Embryonic facial prominence (tissue), 1 donor: ENCODE data around the gene THBS2.
"Not testable (repeated sequence)": the region's sequence is repeated elsewhere in the genome, so short reads cannot be mapped to it uniquely, and the experiment has no call there.

Experiments
- DNase-seq: peaks from one replicate; pipeline ENCODE4 v3.0.0-alpha.2; 2016; ENCODE audit errors: extremely low spot score

The THBS2 gene

GRCh38 chr6:169231790-169232506 is 21.7 kb downstream of the THBS2 start:
- no peak for DNase-seq

- no peak for DNase-seq
Observed at GRCh38 chr6:169230946-169231789, 22.5 kb downstream of the THBS2 start.

- no peak for DNase-seq
Observed at GRCh38 chr6:169230322-169230665, 23.4 kb downstream of the THBS2 start.

DNA sequence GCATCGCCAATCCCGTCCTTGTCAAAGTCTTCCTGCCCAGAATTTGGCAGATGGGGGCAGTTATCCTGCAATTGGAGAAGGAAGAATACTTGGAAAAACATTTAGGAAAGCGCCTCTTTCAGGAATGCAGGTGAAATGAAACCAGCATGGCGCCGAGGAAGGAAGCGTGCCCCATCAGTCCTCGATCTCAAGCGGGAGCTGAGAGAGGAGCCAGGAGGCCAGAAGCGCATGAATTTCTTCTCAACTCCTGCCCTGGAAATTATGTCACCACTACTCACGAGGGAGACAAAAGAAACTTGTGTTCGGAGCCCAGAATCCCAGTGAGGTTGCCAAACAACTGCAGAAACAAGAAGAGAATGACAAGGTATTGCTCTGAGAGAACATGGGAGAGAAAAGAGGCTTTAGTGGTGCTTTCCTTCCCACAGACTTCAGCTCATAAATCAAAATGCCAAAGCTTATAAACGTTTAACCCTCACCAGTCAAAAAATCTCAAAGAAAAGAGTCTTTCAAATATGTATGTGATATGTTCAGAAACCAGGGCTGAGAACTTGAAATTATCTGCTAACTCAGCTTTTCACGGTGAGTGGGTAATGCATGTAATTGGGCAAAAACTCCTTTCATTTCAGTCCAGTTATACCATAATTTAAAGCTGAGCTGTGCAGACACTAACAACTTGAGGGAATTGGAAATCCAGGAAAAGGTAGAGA is 23.9 kb downstream of the THBS2 start:
- no peak for DNase-seq

DNA sequence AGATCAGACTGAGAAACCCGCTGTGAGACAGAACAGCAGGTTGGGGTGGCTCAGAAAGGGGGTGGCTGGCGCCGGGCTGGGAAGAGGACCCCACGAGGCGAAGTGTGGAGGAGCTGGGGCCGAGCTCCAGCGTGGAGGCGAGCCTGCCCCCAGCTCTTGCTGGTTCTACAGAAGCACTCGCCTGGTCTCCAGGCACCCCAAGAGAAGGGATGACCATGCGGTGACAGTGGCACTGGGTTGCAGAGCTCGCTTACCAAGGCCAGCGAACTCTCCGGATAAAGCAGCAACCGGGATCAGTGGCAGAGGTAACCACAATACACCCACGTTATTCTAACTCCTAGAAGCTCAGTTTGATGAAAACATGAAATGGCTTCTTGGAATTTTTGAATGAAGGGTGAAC is 26.5 kb downstream of the THBS2 start:
- DNase-seq, result no peak

DNA sequence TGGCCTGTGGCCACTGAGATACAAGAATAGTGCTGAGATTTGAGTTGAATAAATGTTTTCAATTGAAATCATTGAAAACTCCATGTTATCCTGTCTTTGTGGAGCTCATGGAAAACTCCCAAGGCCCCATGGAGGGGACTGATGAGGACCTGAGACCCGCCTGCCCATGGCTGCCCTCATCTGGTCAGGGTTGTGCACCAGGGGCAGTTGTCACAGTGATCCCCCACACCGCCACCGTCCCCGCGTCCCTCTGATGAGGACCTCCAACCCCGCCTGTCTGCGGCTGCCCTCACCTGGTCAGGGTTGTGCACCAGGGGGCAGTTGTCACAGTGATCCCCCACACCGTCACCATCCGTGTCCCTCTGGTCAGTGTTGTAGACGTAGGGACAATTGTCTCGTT is 27.8 kb downstream of the THBS2 start:
- no peak for DNase-seq

DNA sequence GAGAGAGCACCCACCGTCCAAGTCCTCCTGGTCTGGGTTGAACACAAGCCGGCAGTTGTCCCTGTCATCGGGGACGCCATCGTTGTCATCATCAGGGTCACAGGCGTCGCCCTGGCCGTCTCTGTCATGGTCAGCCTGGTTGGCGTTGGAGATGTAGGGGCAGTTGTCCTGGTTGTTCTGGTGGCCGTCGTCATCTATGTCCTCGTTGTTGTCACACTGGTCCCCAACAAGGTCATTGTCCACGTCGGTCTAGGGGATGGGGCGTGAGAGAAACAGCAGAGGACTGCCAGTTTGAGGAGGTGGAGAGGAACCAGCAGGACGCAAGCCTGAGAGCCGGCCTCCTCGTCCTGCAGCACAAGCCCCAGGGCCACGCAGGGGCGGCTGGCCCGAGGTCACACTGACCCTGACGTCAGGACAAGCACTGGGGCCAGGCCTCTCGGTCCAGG is 28.5 kb downstream of the THBS2 start:
- no peak for DNase-seq

DNA sequence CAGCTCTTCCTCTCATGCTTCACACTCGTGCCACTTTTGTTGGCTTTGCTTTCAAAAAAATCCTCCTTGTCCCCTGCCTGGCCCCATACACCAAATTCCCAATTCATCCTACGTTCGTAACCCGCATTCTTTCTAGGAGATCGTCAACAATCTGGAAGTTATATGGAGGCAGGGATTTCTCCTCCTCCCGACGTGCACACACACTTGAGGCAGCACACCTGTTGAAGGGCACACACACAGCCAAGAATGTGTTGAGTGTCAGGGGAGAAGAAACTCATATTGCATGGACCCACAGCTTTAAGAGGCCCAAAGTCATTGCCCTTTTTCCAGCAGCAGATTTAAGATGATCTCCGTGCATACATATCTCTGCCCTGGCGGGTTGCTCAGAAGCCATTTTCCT is 28.9 kb downstream of the THBS2 start:
- DNase-seq, result no peak

DNA sequence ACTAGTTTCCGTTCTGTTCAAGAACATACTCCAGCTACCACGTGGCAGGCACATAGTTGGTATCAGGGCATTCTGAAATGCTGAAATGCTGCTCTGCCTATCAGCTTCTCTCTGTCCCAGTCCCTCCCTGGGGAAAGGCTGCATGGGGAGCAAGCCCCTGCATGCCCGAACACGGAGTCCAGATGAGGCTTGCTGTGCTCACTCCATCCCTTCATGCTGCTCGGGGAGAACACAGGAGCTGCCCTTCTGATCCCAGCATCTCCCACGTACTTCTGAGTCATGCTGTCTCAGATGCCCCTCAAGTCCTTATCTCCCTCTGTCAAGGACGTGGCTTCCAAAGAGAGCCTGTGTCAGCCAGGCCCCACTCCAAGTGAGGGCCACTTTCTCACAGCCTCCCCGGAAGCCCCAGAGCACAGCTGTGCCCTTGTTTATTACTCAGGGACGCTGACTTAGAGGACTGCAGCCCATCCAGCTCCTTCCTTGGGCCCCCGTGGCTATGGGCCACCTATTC is 29.4 kb downstream of the THBS2 start:
- no peak for DNase-seq

GRCh38 chr6:169223006-169223405 is 30.6 kb downstream of the THBS2 start:
- DNase-seq, result no peak

- no peak for DNase-seq
Observed at GRCh38 chr6:169222126-169222525, 31.5 kb downstream of the THBS2 start.

- DNase-seq, result no peak
Observed at GRCh38 chr6:169221264-169221663, 32.4 kb downstream of the THBS2 start.

GRCh38 chr6:169220068-169220964 is 33.3 kb downstream of the THBS2 start:
- no peak for DNase-seq

DNA sequence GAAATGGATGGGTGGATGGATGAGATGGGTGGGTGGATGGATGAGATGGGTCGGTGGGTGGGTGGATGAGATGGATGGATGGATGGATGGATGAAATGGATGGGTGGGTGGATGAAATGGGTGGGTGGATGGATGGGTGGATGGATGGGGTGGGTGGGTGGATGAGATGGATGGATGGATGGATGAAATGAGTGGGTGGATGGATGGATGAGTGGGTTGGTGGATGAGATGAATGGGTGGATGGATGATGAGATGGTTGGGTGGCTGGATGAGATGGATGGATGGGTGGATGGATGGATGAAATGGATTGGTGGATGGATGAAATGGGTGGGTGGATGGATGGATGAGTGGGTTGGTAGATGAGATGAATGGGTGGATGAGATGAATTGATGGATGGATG is 35.7 kb downstream of the THBS2 start:
- DNase-seq, result no peak

GRCh38 chr6:169216830-169217229 is 36.8 kb downstream of the THBS2 start:
- no peak for DNase-seq

DNA sequence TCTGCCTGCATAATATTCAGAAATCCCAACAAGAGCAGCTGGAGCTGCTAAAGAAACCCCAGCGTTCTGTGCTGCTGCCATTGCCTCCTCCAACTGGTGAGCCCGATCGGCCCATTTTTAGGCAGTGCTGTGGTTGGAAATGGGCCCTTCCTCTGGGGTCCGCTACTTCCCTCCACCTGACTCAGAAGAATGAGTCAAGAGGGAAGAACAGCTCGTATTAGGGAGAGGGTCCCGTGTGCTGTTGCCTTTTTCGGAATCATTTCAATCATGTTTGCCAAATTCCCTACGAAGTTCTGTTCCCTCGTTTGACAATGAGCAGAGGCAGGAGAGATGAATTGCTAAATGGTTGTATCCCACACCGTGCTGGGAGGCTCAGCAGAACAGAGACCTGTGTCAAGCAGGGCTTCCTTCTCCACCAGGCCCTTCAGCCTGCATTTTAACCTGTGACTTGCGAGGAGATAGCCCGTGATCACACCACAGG is 38.4 kb downstream of the THBS2 start:
- DNase-seq, result no peak

GRCh38 chr6:169214789-169215188 is 38.9 kb downstream of the THBS2 start:
- DNase-seq, result not testable (repeated sequence)

DNA sequence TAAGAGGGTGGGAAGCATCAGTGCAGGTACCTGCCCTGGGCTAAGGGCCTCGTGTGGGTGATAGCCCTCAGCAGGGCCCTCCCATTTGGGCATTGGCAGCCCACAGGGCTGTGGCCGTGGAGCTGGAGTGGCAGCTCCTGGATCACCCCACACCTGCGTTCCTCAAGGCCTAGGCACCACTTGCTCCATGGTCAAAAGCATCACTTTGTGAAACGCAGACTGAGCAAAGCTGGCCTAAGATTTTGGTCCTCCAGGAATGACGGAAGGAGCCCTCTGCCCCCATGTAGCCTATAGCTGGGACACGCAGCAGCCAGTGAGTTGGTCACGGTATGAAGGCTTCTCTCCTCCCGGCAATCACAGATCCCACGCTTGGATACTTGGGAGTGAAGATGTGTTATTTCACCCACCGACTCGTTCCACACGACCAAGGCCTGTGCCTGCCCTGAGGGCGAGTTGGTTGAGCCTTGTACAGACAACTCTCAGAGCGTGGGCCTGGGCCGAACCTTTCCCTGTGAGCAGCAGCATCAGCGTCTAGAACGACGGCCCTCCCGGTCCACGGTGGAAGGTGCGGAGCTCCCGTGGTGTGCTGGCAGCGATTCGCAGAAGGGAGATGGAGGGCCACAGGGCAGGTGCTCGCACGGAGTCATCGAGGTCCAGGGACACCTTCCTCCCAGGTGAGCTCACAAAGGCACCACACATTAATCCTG is 39.7 kb downstream of the THBS2 start:
- DNase-seq, result no peak

DNA sequence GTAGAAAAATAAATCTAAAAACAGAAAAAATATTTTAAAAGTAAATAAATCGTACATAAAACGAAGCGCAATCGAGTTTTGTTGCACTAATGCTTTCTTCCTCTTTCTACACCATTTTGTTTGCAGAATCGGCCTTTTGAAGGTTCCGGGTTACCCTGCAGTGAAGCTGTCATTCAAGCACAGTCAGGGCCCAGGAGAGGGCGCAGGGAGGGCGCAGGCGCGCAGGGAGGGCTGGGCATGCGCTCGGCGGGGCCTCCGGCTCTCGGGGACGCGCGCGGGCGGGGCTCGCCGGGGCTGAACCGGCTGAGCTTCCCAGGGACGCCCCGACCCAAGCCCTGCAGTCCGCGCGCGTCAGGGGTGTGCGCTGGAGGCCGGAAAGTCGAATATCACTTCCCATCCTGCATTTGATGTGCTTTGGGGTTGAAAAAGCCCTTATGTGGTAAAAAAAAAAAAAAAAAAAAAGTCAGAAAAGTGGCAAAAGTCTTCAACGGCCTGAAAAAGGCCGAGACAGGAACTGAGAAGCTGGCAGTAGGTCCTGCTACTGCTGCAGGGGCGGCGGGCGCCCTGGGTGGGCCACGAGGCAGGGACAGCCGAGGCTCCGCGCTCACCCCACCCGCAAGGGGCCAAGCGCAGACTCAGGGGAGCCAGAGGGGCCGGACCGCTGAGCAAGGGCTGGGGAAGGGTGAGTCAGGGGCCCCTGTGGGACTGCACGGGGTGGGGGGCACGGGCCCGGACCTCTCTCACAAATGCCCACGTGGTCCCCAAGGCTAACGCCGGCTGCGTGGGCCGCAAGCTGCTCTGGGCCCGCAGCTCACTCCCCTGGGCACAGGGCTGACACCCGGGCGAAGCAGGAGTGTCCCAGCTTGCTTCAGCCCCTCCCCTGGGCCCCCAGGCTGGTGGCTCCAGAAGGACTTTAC is 40.5 kb downstream of the THBS2 start:
- peak; percentile 76 for DNase-seq
